ENCODE measurements around the gene ADGRL2. TPM values are rescaled to one million over a fixed set of nuclear protein-coding genes. Genes with fewer than 3 reads are reported as not detected.

Gene ADGRL2
- polyA plus RNA-seq, 1 donor from 2014 or later = 190 TPM

DNA sequence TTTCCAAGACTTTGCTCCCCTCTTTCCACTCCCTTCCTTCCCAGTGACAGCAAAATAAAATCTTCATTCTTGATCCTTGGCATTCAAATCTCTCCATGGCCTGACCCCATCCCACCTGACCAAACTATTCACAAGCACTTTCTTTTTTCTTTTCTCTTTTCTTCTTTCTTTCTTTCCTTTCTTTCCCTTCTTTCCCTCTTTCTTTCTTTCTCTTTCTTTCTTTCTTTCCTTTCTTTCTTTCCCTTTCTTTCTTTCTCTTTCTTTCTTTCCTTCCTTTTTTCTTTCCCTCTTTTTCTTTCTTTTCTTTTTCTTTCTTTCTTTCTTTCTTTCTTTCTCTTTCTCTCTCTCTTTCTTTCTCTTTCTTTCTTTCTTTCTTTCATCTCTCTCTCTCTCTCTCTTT is 207.1 kb downstream of the ADGRL2 start:
- H3K9ac ChIP-seq (ENCODE audit: low read length) = no peak overlapping the region
- H3K27me3 ChIP-seq (ENCODE audit: insufficient read depth, low read depth, low read length) = no peaks in the 10 kb centered on the region
- no peaks in the 10 kb centered on the region for H3K79me2 ChIP-seq (replicated peaks; ENCODE audit: insufficient read depth, low read length)
- H3K9me2 ChIP-seq (ENCODE audit: insufficient read depth, low read length) = no peaks in the 10 kb centered on the region
- TF ChIP-seq RAD21 (conservative IDR thresholded peaks at IDR 0.05) (no peak), EP300 (conservative IDR thresholded peaks at IDR 0.05; ENCODE audit: poor library complexity, severe bottlenecking) (no peak), EZH2 (IDR thresholded peaks at IDR 0.05; ENCODE audit: borderline replicate concordance, insufficient read depth, low read length, poor library complexity, severe bottlenecking) (no peak), SMC3 (conservative IDR thresholded peaks at IDR 0.05; ENCODE audit: poor library complexity) (no peak), MXI1 (conservative IDR thresholded peaks at IDR 0.05; ENCODE audit: poor library complexity, severe bottlenecking) (no peak), TAF1 (IDR thresholded peaks at IDR 0.05; ENCODE audit: low read depth) (no peak), POLR2AphosphoS5 (IDR thresholded peaks at IDR 0.05) (no peak)
- TF ChIP-seq, protein P1, sequence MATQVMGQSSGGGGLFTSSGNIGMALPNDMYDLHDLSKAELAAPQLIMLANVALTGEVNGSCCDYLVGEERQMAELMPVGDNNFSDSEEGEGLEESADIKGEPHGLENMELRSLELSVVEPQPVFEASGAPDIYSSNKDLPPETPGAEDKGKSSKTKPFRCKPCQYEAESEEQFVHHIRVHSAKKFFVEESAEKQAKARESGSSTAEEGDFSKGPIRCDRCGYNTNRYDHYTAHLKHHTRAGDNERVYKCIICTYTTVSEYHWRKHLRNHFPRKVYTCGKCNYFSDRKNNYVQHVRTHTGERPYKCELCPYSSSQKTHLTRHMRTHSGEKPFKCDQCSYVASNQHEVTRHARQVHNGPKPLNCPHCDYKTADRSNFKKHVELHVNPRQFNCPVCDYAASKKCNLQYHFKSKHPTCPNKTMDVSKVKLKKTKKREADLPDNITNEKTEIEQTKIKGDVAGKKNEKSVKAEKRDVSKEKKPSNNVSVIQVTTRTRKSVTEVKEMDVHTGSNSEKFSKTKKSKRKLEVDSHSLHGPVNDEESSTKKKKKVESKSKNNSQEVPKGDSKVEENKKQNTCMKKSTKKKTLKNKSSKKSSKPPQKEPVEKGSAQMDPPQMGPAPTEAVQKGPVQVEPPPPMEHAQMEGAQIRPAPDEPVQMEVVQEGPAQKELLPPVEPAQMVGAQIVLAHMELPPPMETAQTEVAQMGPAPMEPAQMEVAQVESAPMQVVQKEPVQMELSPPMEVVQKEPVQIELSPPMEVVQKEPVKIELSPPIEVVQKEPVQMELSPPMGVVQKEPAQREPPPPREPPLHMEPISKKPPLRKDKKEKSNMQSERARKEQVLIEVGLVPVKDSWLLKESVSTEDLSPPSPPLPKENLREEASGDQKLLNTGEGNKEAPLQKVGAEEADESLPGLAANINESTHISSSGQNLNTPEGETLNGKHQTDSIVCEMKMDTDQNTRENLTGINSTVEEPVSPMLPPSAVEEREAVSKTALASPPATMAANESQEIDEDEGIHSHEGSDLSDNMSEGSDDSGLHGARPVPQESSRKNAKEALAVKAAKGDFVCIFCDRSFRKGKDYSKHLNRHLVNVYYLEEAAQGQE (IDR thresholded peaks at IDR 0.05; ENCODE audit: borderline replicate concordance) = no peak
- TF ChIP-seq, protein P2, sequence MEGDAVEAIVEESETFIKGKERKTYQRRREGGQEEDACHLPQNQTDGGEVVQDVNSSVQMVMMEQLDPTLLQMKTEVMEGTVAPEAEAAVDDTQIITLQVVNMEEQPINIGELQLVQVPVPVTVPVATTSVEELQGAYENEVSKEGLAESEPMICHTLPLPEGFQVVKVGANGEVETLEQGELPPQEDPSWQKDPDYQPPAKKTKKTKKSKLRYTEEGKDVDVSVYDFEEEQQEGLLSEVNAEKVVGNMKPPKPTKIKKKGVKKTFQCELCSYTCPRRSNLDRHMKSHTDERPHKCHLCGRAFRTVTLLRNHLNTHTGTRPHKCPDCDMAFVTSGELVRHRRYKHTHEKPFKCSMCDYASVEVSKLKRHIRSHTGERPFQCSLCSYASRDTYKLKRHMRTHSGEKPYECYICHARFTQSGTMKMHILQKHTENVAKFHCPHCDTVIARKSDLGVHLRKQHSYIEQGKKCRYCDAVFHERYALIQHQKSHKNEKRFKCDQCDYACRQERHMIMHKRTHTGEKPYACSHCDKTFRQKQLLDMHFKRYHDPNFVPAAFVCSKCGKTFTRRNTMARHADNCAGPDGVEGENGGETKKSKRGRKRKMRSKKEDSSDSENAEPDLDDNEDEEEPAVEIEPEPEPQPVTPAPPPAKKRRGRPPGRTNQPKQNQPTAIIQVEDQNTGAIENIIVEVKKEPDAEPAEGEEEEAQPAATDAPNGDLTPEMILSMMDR (IDR thresholded peaks at IDR 0.05; ENCODE audit: poor library complexity, severe bottlenecking) = no peak
- no peak overlapping the region for H3K4me2 ChIP-seq (ENCODE audit: low read length)
- no peak overlapping the region for H3K4me3 ChIP-seq (ENCODE audit: low read length)
- H3K27ac ChIP-seq (ENCODE audit: low read length) = no peak overlapping the region
- H2AFZ ChIP-seq (ENCODE audit: low read depth, low read length) = no peak overlapping the region
- no peaks in the 10 kb centered on the region for H4K20me1 ChIP-seq (ENCODE audit: insufficient read depth)
- no peaks in the 10 kb centered on the region for H3K9me3 ChIP-seq (ENCODE audit: low read length)
- H3K36me3 ChIP-seq (ENCODE audit: insufficient read depth, low read length) = no peaks in the 10 kb centered on the region
- H3F3A ChIP-seq (ENCODE audit: insufficient read depth, low read length, poor library complexity, severe bottlenecking) = no peaks in the 10 kb centered on the region

DNA sequence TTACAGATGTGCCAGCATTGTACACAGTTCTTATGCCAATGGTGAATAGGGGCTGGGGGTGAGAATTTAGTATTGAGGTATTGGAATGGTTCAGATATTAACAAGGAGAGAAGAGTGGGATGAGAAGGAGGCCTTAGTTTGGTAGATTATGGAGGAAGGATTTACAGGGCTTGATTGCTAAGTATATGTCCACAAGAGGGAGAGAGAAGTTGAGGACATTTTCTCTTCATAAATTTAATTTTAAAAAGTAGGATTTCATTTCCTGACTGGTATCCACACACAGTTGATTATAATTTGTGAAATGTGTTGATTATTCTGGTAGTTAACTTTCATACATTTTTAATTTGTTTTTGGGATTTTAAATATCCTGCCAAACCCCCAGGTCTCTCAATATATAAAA is 213.0 kb downstream of the ADGRL2 start:
- Histone ChIP-seq H3K27ac (ENCODE audit: low read length) (no peak overlapping the region), H2AFZ (ENCODE audit: low read depth, low read length) (no peak overlapping the region), H3K27me3 (ENCODE audit: insufficient read depth, low read depth, low read length) (no peaks in the 10 kb centered on the region), H3K36me3 (ENCODE audit: insufficient read depth, low read length) (no peaks in the 10 kb centered on the region), H4K20me1 (ENCODE audit: insufficient read depth) (no peaks in the 10 kb centered on the region), H3K9me3 (ENCODE audit: low read length) (no peaks in the 10 kb centered on the region), H3K4me3 (ENCODE audit: low read length) (no peak overlapping the region), H3K79me2 (replicated peaks; ENCODE audit: insufficient read depth, low read length) (no peaks in the 10 kb centered on the region), H3K9me2 (ENCODE audit: insufficient read depth, low read length) (no peaks in the 10 kb centered on the region), H3K4me2 (ENCODE audit: low read length) (no peak overlapping the region), H3K9ac (ENCODE audit: low read length) (no peak overlapping the region), H3F3A (ENCODE audit: insufficient read depth, low read length, poor library complexity, severe bottlenecking) (no peaks in the 10 kb centered on the region)
- no peak for TF ChIP-seq MXI1 (conservative IDR thresholded peaks at IDR 0.05; ENCODE audit: poor library complexity, severe bottlenecking)
- TF ChIP-seq, protein P2 (IDR thresholded peaks at IDR 0.05; ENCODE audit: poor library complexity, severe bottlenecking) = no peak
- TF ChIP-seq, protein P1 (IDR thresholded peaks at IDR 0.05; ENCODE audit: borderline replicate concordance) = no peak
- TF ChIP-seq SMC3 (conservative IDR thresholded peaks at IDR 0.05; ENCODE audit: poor library complexity) = no peak
- no peak for TF ChIP-seq EZH2 (IDR thresholded peaks at IDR 0.05; ENCODE audit: borderline replicate concordance, insufficient read depth, low read length, poor library complexity, severe bottlenecking)
- TF ChIP-seq RAD21 (conservative IDR thresholded peaks at IDR 0.05) = no peak
- no peak for TF ChIP-seq EP300 (conservative IDR thresholded peaks at IDR 0.05; ENCODE audit: poor library complexity, severe bottlenecking)
- no peak for TF ChIP-seq POLR2AphosphoS5 (IDR thresholded peaks at IDR 0.05)
- TF ChIP-seq TAF1 (IDR thresholded peaks at IDR 0.05; ENCODE audit: low read depth) = no peak

Data from neural cell (in vitro differentiated cells).